Tibial artery (tissue), 4 donors: ENCODE results near the gene CYP11A1.
A peak's percentile ranks its signal among the peaks of the same experiment; 100 is the strongest.

ENCODE experiments used
- DNase-seq, 2 donors: peaks; one replicate each; pipeline ENCODE4 v3.0.0-alpha.2; 2019
- H3K27ac ChIP-seq, 2 donors: fragments of 200-600 bp; sonication (generic) in 1 of 2; 1 replicate in 1 of 2; 2 replicates in 1 of 2; pipeline ENCODE4 v1.5.1; 2018 to 2019; ENCODE audit warnings: mild to moderate bottlenecking in 1 of 2
- H3K27me3 ChIP-seq, 2 donors: fragments of 200-600 bp; sonication (generic) in 1 of 2; one replicate each; pipeline versions ENCODE4 v1.5.1 to v1.6.0; 2016 to 2019
- H3K36me3 ChIP-seq, 3 donors: fragments of 200-600 bp; sonication (generic) in 2 of 3; one replicate each; pipeline ENCODE4 v1.5.1; 2016 to 2019; ENCODE audit warnings: mild to moderate bottlenecking in 2 of 3
- H3K4me1 ChIP-seq, 4 donors: fragments of 200-600 bp; sonication (generic) in 2 of 4; 1 replicate in 3 of 4; 2 replicates in 1 of 4; pipeline ENCODE4 v1.5.1; 2016 to 2019
- H3K4me3 ChIP-seq, 2 donors: fragments of 200-600 bp; sonication (generic) in 1 of 2; 1 replicate in 1 of 2; 2 replicates in 1 of 2; pipeline ENCODE4 v1.5.1; 2018 to 2019; ENCODE audit warnings: mild to moderate bottlenecking in 2 of 2
- H3K9me3 ChIP-seq, 3 donors: fragments of 200-600 bp; sonication (generic) in 1 of 3; one replicate each; pipeline ENCODE4 v1.5.1; 2016 to 2019
- intact Hi-C: fragments of 100-400 bp; cut with DNase I; formaldehyde crosslinking; loops from one replicate; pipeline ENCODE4 v1.15.0; 2023; ENCODE audit warnings: low total_unique reads
- TF ChIP-seq, protein P1 (sequence below), 2 experiments: fragments of 200-600 bp in 1 of 2; fragments of 450-650 bp in 1 of 2; IDR thresholded peaks; one replicate each; pipeline ENCODE4 v1.5.1; 2017 to 2019; ENCODE audit warnings: antibody characterized with exemption in 2 of 2, mild to moderate bottlenecking in 1 of 2, moderate library complexity in 1 of 2

The CYP11A1 gene

DNA sequence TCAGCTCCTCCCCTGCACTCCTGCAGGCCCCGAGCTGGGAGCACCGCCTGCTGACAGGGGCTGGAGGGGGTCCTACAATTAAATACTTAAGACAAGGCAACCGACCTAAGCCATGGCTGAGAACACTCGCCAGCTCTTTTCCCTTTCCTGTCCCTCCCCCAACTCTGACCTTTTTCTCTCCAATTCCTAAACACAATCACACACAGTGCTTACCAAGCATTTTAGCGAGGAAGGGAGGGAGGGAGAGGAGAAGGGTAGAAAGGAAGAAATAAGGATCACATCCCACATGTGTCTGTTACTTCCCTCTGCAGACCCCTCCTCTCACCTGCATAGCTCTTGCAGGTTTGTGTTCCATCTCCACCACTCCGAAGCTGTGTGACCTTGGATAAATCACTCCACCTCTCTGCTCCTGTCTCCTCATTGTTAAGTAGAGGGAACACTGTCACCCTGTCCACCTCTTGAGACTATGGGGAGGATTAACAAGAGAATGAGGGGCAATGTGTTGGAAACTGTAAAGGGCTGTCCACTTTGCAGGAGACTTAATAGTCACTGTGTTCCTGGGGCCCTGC lies 63.6 kb downstream of the CYP11A1 start:
- TF ChIP-seq, protein P1, sequence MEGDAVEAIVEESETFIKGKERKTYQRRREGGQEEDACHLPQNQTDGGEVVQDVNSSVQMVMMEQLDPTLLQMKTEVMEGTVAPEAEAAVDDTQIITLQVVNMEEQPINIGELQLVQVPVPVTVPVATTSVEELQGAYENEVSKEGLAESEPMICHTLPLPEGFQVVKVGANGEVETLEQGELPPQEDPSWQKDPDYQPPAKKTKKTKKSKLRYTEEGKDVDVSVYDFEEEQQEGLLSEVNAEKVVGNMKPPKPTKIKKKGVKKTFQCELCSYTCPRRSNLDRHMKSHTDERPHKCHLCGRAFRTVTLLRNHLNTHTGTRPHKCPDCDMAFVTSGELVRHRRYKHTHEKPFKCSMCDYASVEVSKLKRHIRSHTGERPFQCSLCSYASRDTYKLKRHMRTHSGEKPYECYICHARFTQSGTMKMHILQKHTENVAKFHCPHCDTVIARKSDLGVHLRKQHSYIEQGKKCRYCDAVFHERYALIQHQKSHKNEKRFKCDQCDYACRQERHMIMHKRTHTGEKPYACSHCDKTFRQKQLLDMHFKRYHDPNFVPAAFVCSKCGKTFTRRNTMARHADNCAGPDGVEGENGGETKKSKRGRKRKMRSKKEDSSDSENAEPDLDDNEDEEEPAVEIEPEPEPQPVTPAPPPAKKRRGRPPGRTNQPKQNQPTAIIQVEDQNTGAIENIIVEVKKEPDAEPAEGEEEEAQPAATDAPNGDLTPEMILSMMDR (IDR thresholded peaks at IDR 0.05): no peak
- intact Hi-C loops: loop anchor here (10.0 kb wide), 1 partner anchor 339 kb away; no protein-coding TSS in a partner anchor
- Histone ChIP-seq H3K27ac (no peak overlapping the region), H3K4me1 (peaks cover 0 to 3% (median 0%) of the 10 kb centered on the region in 4 donors), H3K9me3 (no peaks in the 10 kb centered on the region), H3K27me3 (peaks cover 0 to 73% of the 10 kb centered on the region in 2 donors), H3K36me3 (no peaks in the 10 kb centered on the region), H3K4me3 (no peak overlapping the region)
- DNase-seq: no peak

DNA sequence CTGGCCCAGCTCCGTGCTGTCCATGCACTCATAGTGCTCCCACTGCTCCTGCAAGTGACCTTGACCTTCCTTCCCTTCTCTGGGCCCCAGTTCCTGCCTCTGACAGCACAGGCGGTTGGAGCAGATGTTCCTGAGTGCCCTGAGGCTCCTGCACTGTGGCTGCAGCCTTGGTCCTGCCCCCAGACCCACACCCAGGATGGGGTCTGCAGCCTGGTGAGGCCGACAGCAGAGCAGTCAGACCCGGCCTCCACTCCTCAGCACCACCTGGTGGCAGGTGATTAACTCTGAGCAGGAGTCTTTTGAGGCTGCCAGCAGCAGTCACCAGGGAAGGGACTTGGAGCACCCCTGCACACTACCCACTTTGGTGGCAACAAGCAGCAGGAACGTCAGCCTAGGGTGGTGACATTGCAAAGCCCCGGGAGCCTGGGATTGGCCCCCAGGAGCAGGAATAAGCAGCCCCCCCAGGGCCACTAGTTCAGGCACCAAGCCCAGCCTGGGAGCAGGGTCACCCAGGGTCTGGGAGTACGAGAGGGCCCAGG lies 64.6 kb downstream of the CYP11A1 start:
- Histone ChIP-seq H3K4me1 (peaks cover 0 to 3% (median 0%) of the 10 kb centered on the region in 4 donors), H3K4me3 (no peak overlapping the region), H3K27ac (no peak overlapping the region), H3K9me3 (no peaks in the 10 kb centered on the region), H3K36me3 (no peaks in the 10 kb centered on the region), H3K27me3 (peaks cover 0 to 64% of the 10 kb centered on the region in 2 donors)
- TF ChIP-seq, protein P1 (IDR thresholded peaks at IDR 0.05): peak; percentile 54 to 55
- DNase-seq: no peak
- intact Hi-C loops: loop anchor here (10.0 kb wide), 1 partner anchor 338 kb away; no protein-coding TSS in a partner anchor

DNA sequence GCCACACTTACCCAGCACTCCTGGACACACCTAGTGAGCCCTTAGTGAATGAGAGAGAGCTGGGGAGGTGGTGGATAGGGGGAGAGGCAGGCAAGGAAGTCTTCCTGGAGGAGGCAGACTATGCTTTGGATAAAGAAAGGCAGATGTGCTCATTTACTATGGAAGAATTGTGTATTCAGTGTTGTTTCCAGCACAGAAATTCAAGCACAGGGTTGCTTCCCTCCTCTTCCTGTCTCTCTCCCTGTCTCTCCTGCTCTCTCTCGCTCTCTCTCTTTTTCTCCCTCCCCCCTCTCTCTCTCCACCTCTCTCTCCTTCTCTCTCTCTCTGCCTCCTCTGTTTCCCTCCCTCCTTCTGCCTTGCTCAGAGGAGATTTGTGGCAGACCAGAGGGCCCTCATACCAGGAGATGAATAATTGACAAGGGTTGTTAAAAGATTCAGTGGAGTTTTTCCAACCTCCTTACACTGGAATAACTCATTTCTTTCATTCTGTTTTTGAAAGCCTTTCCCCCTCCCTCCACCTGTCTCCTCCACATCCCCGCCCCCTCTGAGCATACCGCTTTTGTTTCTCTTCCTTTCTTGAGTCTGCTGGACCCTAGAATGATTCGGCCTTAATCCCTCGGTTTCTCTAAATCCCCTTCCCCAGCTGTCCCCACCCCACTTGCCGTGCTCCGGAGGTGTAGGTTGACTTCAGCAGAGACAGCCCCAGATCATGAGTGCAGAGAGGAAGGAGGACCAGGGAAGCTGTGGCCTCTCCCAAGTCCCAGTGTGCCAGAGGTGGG lies 65.7 kb downstream of the CYP11A1 start:
- H3K36me3 ChIP-seq: no peaks in the 10 kb centered on the region
- no peak for DNase-seq
- intact Hi-C loops: loop anchor here (10.0 kb wide), 1 partner anchor 337 kb away; no protein-coding TSS in a partner anchor
- peaks cover 0 to 57% of the 10 kb centered on the region in 2 donors for H3K27me3 ChIP-seq
- H3K4me1 ChIP-seq: peaks cover 0 to 3% (median 0%) of the 10 kb centered on the region in 4 donors
- no peaks in the 10 kb centered on the region for H3K9me3 ChIP-seq
- TF ChIP-seq, protein P1 (IDR thresholded peaks at IDR 0.05): no peak
- no peak overlapping the region for H3K27ac ChIP-seq
- no peak overlapping the region for H3K4me3 ChIP-seq

DNA sequence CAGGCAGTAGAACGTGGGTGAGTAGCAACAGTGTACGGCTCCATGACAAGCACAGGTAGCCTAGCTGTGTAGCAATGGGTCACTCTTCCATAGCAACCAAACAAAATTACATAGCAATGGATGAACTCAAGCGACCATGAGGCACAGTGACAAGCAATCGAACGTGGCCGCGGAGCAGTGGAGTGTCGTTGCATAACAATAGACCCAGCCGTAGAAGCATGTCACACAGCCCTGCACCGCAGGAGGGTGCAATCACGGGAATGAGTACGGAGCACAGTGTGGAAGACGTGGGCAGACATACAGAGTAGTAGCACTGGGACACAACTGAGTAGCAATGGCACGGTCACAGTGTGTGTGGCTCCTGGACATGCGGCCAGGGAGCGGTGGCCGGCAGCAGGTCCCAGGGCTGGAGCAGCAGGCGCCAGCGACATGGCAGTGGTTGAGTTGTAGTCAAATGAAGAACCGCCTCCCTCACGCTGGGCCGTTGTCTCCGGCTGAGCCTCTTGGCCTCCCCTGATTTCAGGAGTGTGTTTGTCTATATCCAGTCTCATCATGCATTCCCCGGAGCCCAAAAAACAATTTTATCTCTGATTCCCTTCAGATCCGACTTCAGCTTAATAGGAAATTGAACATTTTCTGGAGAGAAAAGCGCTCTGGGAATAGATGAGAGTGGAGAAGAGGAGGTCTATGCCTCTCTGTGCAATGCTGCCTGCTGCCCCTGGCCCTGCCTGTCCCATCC lies 67.2 kb downstream of the CYP11A1 start:
- intact Hi-C loops: loop anchor here (10.0 kb wide), 1 partner anchor 335 kb away; no protein-coding TSS in a partner anchor
- no peaks in the 10 kb centered on the region for H3K9me3 ChIP-seq
- no peak overlapping the region for H3K4me3 ChIP-seq
- H3K27ac ChIP-seq: no peak overlapping the region
- DNase-seq: no peak
- peaks cover 0 to 3% (median 0%) of the 10 kb centered on the region in 4 donors for H3K4me1 ChIP-seq
- peaks cover 0 to 54% of the 10 kb centered on the region in 2 donors for H3K27me3 ChIP-seq
- TF ChIP-seq, protein P1 (IDR thresholded peaks at IDR 0.05): no peak
- H3K36me3 ChIP-seq: no peaks in the 10 kb centered on the region

DNA sequence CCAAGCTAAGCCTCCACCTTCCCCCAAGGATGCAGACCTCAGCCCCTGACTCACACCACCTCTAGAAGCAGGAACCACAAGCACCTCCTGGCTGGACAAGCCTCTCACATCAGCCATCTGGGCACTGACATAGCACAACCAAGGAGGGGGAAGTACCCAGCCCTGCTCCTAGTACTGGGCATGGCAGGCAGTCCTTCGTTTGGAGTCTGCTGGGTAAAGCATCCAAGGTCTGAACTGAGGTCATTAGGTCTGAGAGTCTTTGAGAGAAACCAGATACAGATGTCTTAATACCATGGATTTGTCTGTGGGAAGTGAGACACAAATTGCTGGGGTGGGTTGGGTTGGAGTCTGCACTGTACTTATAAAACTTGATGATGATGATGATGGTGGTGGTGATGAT lies 69.6 kb downstream of the CYP11A1 start:
- peaks cover 0 to 46% of the 10 kb centered on the region in 2 donors for H3K27me3 ChIP-seq

More for the DNA sequence above, 69.6 kb downstream of the CYP11A1 start:
- Histone ChIP-seq H3K36me3 (no peaks in the 10 kb centered on the region), H3K27ac (no peak overlapping the region), H3K4me1 (peaks cover 0 to 2% (median 0%) of the 10 kb centered on the region in 4 donors), H3K9me3 (no peaks in the 10 kb centered on the region), H3K4me3 (no peak overlapping the region)
- TF ChIP-seq, protein P1 (IDR thresholded peaks at IDR 0.05): no peak
- intact Hi-C loops: no loop called here
- DNase-seq: no peak
